Stimulated activated CD8-positive, alpha-beta memory T cell treated with anti-CD3 and anti-CD28 coated beads, Interleukin-7, amount 100 ng/mL, for 24 hours (primary cell): Measurements from ENCODE around the gene CFAP100.

Experiments used
- DNase-seq: peaks from one replicate; pipeline ENCODE4 v3.0.0-alpha.2; 2020; ENCODE audit warnings: low read depth

CFAP100 gene

GRCh38 chr3:126356373-126357264 is 38.1 kb upstream of the CFAP100 start:
- no peak for DNase-seq

GRCh38 chr3:126357295-126358037 is 37.2 kb upstream of the CFAP100 start, which contains the start of gene KLF15:
Gene KLF15, minus strand, starts transcription at chr3:126357408. Its CDS starts 4,486 bp downstream, at chr3:126352922.
- DNase-seq: peak; percentile 60

GRCh38 chr3:126358038-126358815 is 36.5 kb upstream of the CFAP100 start:
- no peak for DNase-seq

- DNase-seq: no peak
Observed at GRCh38 chr3:126358816-126359181, 35.9 kb upstream of the CFAP100 start.

GRCh38 chr3:126360046-126360713 is 34.5 kb upstream of the CFAP100 start:
- no peak for DNase-seq

GRCh38 chr3:126360714-126361060 is 34.0 kb upstream of the CFAP100 start:
- DNase-seq: no peak

- no peak for DNase-seq
Observed at GRCh38 chr3:126361211-126361610, 33.5 kb upstream of the CFAP100 start.

GRCh38 chr3:126364130-126364695 is 30.5 kb upstream of the CFAP100 start:
- DNase-seq: no peak

- DNase-seq: no peak
Observed at GRCh38 chr3:126364731-126365301, 29.9 kb upstream of the CFAP100 start.

GRCh38 chr3:126365351-126366277 is 29.1 kb upstream of the CFAP100 start:
- no peak for DNase-seq

- DNase-seq: no peak
Observed at GRCh38 chr3:126367316-126367805, 27.3 kb upstream of the CFAP100 start.

GRCh38 chr3:126369490-126369889 is 25.2 kb upstream of the CFAP100 start:
- no peak for DNase-seq

- no peak for DNase-seq
Observed at GRCh38 chr3:126370055-126370454, 24.7 kb upstream of the CFAP100 start.

- DNase-seq: no peak
Observed at GRCh38 chr3:126370606-126371005, 24.1 kb upstream of the CFAP100 start.

GRCh38 chr3:126371096-126371705 is 23.5 kb upstream of the CFAP100 start:
- no peak for DNase-seq

- DNase-seq: no peak
Observed at GRCh38 chr3:126372413-126373145, 22.1 kb upstream of the CFAP100 start.

- no peak for DNase-seq
Observed at GRCh38 chr3:126373146-126373613, 21.5 kb upstream of the CFAP100 start.
